OCI-LY1 (cell line): ENCODE data around the gene PIGX.

Source experiments
- EZH2 ChIP-seq: fragments of 200-600 bp; sonication (generic), shearing (Covaris generic); IDR thresholded peaks from 2 replicates; pipeline ENCODE4 v1.8.0; 2017; ENCODE audit warnings: borderline replicate concordance, mixed run types, mild to moderate bottlenecking, antibody characterized with exemption, low read length, moderate library complexity, mixed read lengths
- TF ChIP-seq, protein P1 (sequence below): fragments of 200-600 bp; sonication (generic), shearing (Covaris generic); IDR thresholded peaks from 2 replicates; pipeline ENCODE4 v1.5.1; 2017; ENCODE audit warnings: mild to moderate bottlenecking, antibody characterized with exemption, low read length, moderate library complexity, mixed read lengths

DNA sequence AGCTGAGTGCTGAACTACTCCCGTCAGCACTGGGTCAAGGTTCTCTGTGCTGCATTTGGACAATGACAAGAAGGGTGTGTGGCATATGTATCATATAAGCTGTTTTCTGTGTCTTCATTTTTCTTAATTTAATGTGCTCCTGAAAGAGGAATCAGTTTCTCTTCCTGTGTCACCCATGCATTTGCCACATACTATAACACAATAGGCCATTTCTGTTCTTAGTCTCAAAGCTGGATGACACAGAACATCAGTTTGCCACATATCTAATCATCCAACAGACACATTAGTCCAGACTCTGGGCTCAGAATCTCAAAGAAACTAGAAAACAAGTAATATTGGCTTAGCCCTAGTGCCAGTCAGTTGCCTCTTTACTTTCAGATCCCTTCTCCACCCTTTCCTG is 34.2 kb upstream of the PIGX start:
- TF ChIP-seq, protein P1, sequence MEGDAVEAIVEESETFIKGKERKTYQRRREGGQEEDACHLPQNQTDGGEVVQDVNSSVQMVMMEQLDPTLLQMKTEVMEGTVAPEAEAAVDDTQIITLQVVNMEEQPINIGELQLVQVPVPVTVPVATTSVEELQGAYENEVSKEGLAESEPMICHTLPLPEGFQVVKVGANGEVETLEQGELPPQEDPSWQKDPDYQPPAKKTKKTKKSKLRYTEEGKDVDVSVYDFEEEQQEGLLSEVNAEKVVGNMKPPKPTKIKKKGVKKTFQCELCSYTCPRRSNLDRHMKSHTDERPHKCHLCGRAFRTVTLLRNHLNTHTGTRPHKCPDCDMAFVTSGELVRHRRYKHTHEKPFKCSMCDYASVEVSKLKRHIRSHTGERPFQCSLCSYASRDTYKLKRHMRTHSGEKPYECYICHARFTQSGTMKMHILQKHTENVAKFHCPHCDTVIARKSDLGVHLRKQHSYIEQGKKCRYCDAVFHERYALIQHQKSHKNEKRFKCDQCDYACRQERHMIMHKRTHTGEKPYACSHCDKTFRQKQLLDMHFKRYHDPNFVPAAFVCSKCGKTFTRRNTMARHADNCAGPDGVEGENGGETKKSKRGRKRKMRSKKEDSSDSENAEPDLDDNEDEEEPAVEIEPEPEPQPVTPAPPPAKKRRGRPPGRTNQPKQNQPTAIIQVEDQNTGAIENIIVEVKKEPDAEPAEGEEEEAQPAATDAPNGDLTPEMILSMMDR = no peak
- TF ChIP-seq EZH2 = no peak
